IMR-90 (cell line): ENCODE data around the gene SHISA8. TPM values are rescaled to one million over a fixed set of nuclear protein-coding genes. Genes with fewer than 3 reads are reported as not detected.

Experiments used
- ATAC-seq: fragments of 200-7000 bp; cut with Tn5 transposase; 2 replicates; pipeline ENCODE4 v1.9.1; 2020; ENCODE audit warnings: low read depth, mild to moderate bottlenecking, moderate library complexity
- BruUV-seq: library from RNA; stranded (reverse); fragments of 400-500 nt; replicated peaks from 2 replicates; lab custom pipeline; 2021; lab: Mats Ljungman, UMichigan
- CTCF ChIA-PET: fragments of 300-600 bp; formaldehyde crosslinking; extraction: SDS; loops from one replicate; lab custom pipeline; 2021; ENCODE audit warnings: antibody characterized with exemption; lab: Yijun Ruan, JAX
- POLR2A ChIA-PET: fragments of 300-600 bp; sonication (Branson Sonifier 250); formaldehyde crosslinking; loops from one replicate; lab custom pipeline; 2022; ENCODE audit warnings: antibody characterized with exemption; ENCODE audit not compliant: unreplicated experiment; lab: Charles Lee
- DNase-seq: peaks from one replicate; pipeline ENCODE4 v3.0.0; 2013
- H2AFZ ChIP-seq: replicated peaks from 2 replicates; pipeline ENCODE3; 2013; ENCODE audit warnings: low read length, mild to moderate bottlenecking; ENCODE audit not compliant: poor library complexity
- H2AK5ac ChIP-seq: 2 replicates; pipeline ENCODE4 v1.6.1; 2013; ENCODE audit warnings: low read depth, low read length, inconsistent platforms
- H2AK9ac ChIP-seq: replicated peaks from 2 replicates; pipeline ENCODE3; 2013; ENCODE audit warnings: mild to moderate bottlenecking, low read depth, low read length, moderate library complexity; ENCODE audit not compliant: poor library complexity
- H2BK120ac ChIP-seq: 2 replicates; pipeline ENCODE4 v1.6.1; 2013; ENCODE audit warnings: low read depth, low read length, inconsistent platforms
- H2BK15ac ChIP-seq: 3 replicates; pipeline ENCODE4 v1.6.1; 2013; ENCODE audit warnings: low read depth, low read length, inconsistent platforms
- H2BK20ac ChIP-seq: 2 replicates; pipeline ENCODE4 v1.6.1; 2013; ENCODE audit warnings: low read depth, mild to moderate bottlenecking, inconsistent platforms, low read length, moderate library complexity
- H2BK5ac ChIP-seq: 2 replicates; pipeline ENCODE4 v1.6.1; 2013; ENCODE audit warnings: mild to moderate bottlenecking, low read depth, low read length, inconsistent platforms; ENCODE audit not compliant: poor library complexity, severe bottlenecking
- H3K14ac ChIP-seq: replicated peaks from 2 replicates; pipeline ENCODE4 v1.6.1; 2013; ENCODE audit warnings: low read depth, low read length, inconsistent platforms
- H3K18ac ChIP-seq: 2 replicates; pipeline ENCODE4 v1.6.1; 2013; ENCODE audit warnings: low read depth, low read length, control low read depth
- H3K23ac ChIP-seq: 2 replicates; pipeline ENCODE4 v1.6.1; 2013; ENCODE audit warnings: low read depth, low read length, inconsistent platforms
- H3K27ac ChIP-seq: 2 replicates; pipeline ENCODE4 v1.5.1; 2013; ENCODE audit warnings: mild to moderate bottlenecking, control low read depth, low read length; ENCODE audit not compliant: insufficient read depth
- H3K27me3 ChIP-seq: 2 replicates; pipeline ENCODE4 v1.6.1; 2013; ENCODE audit warnings: low read length; ENCODE audit not compliant: control insufficient read depth, insufficient read depth
- H3K36me3 ChIP-seq: 2 replicates; pipeline ENCODE4 v1.6.1; 2013; ENCODE audit warnings: low read length, mixed read lengths; ENCODE audit not compliant: control insufficient read depth, insufficient read depth
- H3K4ac ChIP-seq: 2 replicates; pipeline ENCODE4 v1.6.1; 2013; ENCODE audit warnings: low read depth, low read length, inconsistent platforms
- H3K4me1 ChIP-seq: 2 replicates; pipeline ENCODE4 v1.6.1; 2013; ENCODE audit warnings: low read length, mixed read lengths; ENCODE audit not compliant: control insufficient read depth, insufficient read depth
- H3K4me2 ChIP-seq: 2 replicates; pipeline ENCODE4 v1.6.1; 2013; ENCODE audit warnings: low read depth, mild to moderate bottlenecking, control low read depth, low read length, moderate library complexity
- H3K4me3 ChIP-seq: 2 replicates; pipeline ENCODE4 v1.5.1; 2013; ENCODE audit warnings: low read depth, mild to moderate bottlenecking, control low read depth, low read length, moderate library complexity; ENCODE audit not compliant: insufficient read depth
- H3K56ac ChIP-seq: 2 replicates; pipeline ENCODE4 v1.6.1; 2013; ENCODE audit warnings: low read length, inconsistent platforms; ENCODE audit not compliant: insufficient read depth; ENCODE audit errors: extremely low read depth
- H3K79me1 ChIP-seq, 2 experiments: 2 replicates each; pipeline ENCODE4 v1.6.1; 2013; ENCODE audit warnings: low read length in 2 of 2, inconsistent platforms in 1 of 2, low read depth in 1 of 2
- H3K9ac ChIP-seq: 2 replicates; pipeline ENCODE4 v1.6.1; 2013; ENCODE audit warnings: low read depth, low read length, control low read depth
- H3K9me1 ChIP-seq: 2 replicates; pipeline ENCODE4 v1.6.1; 2013; ENCODE audit warnings: low read length, inconsistent platforms; ENCODE audit not compliant: insufficient read depth
- H3K9me3 ChIP-seq: 2 replicates; pipeline ENCODE4 v1.6.1; 2013; ENCODE audit warnings: low read length; ENCODE audit not compliant: control insufficient read depth, insufficient read depth
- H4K20me1 ChIP-seq: 2 replicates; pipeline ENCODE4 v1.6.1; 2013; ENCODE audit warnings: low read length, inconsistent platforms; ENCODE audit not compliant: insufficient read depth
- H4K5ac ChIP-seq: 2 replicates; pipeline ENCODE4 v1.6.1; 2013; ENCODE audit warnings: mild to moderate bottlenecking, low read depth, low read length, control low read depth
- H4K8ac ChIP-seq, 2 experiments: 2 replicates each; pipeline ENCODE4 v1.6.1; 2013; ENCODE audit warnings: low read depth in 2 of 2, low read length in 2 of 2, control low read depth in 1 of 2, inconsistent platforms in 1 of 2
- H4K91ac ChIP-seq: 2 replicates; pipeline ENCODE4 v1.6.1; 2013; ENCODE audit warnings: low read depth, low read length, inconsistent platforms; ENCODE audit not compliant: insufficient read depth
- CEBPB ChIP-seq: IDR thresholded peaks from 2 replicates; pipeline ENCODE4 v1.6.1; 2012; ENCODE audit warnings: low read depth, low read length, improper control_type of control experiment
- MAZ ChIP-seq: IDR thresholded peaks from 2 replicates; pipeline ENCODE4 v1.6.1; 2012; ENCODE audit warnings: low read depth, mild to moderate bottlenecking, low read length, improper control_type of control experiment, moderate library complexity, borderline replicate concordance
- POLR2A ChIP-seq: IDR thresholded peaks from 2 replicates; pipeline ENCODE4 v1.6.1; 2012; ENCODE audit warnings: mild to moderate bottlenecking, low read depth, low read length
- WGBS, 2 experiments: methylation state at CpG; one replicate each; pipeline versions ENCODE4 v1.1.5 to v1.1.7; 2013; ENCODE audit warnings: missing lambda C conversion rate in 2 of 2; ENCODE audit not compliant: insufficient read length in 1 of 2; ENCODE audit errors: extremely low coverage in 2 of 2; 5-methylcytosine and 5-hydroxymethylcytosine counted together
- dilution Hi-C: fragments of 300-500 bp; cut with HindIII; formaldehyde crosslinking; loops from one replicate; pipeline ENCODE4 v1.14.3; 2018; ENCODE audit warnings: low sequenced_read_pairs; ENCODE audit not compliant: unreplicated experiment
- in situ Hi-C: fragments of 300-500 bp; cut with MboI; formaldehyde crosslinking; loops from 3 replicates; pipeline ENCODE4 v1.14.3; 2019; ENCODE audit warnings: low sequenced_read_pairs, inconsistent platforms, mixed read lengths
- intact Hi-C: fragments of 100-400 bp; cut with micrococcal nuclease; formaldehyde crosslinking; loops from 2 replicates; pipeline ENCODE4 v1.10.0; 2022
- polyA plus RNA-seq, 3 experiments: library from polyadenylated mRNA; depleted of rRNA; stranded (reverse); fragments of >200 nt; gene quantifications; 2 replicates each; pipeline ENCODE4 v1.2.3, GENCODE V29; 2012; ENCODE audit warnings: low replicate concordance in 1 of 3
- total RNA-seq: library from RNA; depleted of rRNA; stranded (reverse); fragments of >200 nt; gene quantifications from 2 replicates; pipeline ENCODE4 v1.2.3, GENCODE V29; 2012

SHISA8 gene
- total and polyA plus RNA-seq, 2 of the 4 experiments (the other 2 are of a cell fraction), result not detected

DNA sequence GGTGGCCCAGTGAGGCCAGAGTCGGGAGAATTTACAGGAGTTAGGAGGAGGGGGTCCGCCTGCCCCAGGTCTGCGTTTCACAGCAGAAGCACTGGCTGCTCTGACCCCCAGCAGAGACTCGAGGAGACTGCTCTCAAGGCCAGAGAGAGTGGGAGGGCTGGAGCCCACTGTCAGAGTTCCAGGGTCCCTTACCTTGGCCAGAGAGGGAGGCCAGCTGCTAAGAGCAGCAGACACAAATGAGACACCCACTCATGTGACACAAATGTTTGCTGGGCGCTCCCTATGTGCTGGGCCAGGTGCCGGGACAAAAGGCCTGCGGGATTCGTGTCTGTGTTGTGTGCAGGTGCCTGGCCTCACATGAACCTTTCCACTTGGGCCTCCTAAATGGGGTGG is 14.5 kb upstream of the SHISA8 start:
- H2BK20ac ChIP-seq, result no peak overlapping the region
- ATAC-seq, result no peak
- no peak overlapping the region for H3K23ac ChIP-seq
- no peak overlapping the region for H3K4ac ChIP-seq
- DNase-seq, result no peak
- H4K5ac ChIP-seq, result no peak overlapping the region
- H3K9me3 ChIP-seq, result no peaks in the 10 kb centered on the region
- H3K4me2 ChIP-seq, result no peak overlapping the region
- H3K9ac ChIP-seq, result no peak overlapping the region
- in situ Hi-C loops, result no loop called here
- no peak overlapping the region for H2BK5ac ChIP-seq
- no peaks in the 10 kb centered on the region for H3K79me1 ChIP-seq
- H4K91ac ChIP-seq, result no peak overlapping the region
- intact Hi-C loops, result no loop called here
- peaks cover 15% of the 10 kb centered on the region for H3K27me3 ChIP-seq
- WGBS, 2 experiments, result 80% methylated on average over 2 of the region's 8 CpGs; no CpG with 5 or more reads in 1 of the 2 experiments
- no peaks in the 10 kb centered on the region for H3K4me1 ChIP-seq
- H4K8ac ChIP-seq, result no peak overlapping the region
- H2BK15ac ChIP-seq, result no peak overlapping the region
- ChIA-PET CTCF (no interaction called here), POLR2A (no interaction called here)
- no peak overlapping the region for H3K27ac ChIP-seq
- dilution Hi-C loops, result no loop called here
- no peak overlapping the region for H2BK120ac ChIP-seq
- H2AK5ac ChIP-seq, result no peak overlapping the region
- no peaks in the 10 kb centered on the region for H3K9me1 ChIP-seq
- H3K36me3 ChIP-seq, result no peaks in the 10 kb centered on the region
- TF ChIP-seq CEBPB (no peak), POLR2A (no peak), MAZ (no peak)
- no peak overlapping the region for H2AFZ ChIP-seq
- H3K14ac ChIP-seq, result no peak overlapping the region
- no TSS peak for BruUV-seq
- no peak overlapping the region for H3K18ac ChIP-seq
- no peaks in the 10 kb centered on the region; the same call in 1 of the 2 replicates for H4K20me1 ChIP-seq
- peak overlapping the region; percentile 72 for H2AK9ac ChIP-seq
- H3K4me3 ChIP-seq, result no peak overlapping the region
- no peak overlapping the region for H3K56ac ChIP-seq
